A673 (cell line): ENCODE results near the gene FTCD. TPM values are rescaled to one million over a fixed set of nuclear protein-coding genes. Genes with fewer than 3 reads are reported as not detected.
"Not testable (repeated sequence)": the region's sequence is repeated elsewhere in the genome, so short reads cannot be mapped to it uniquely, and the experiment has no call there.

Source experiments
- BruUV-seq: library from RNA; stranded (reverse); fragments of 400-500 nt; replicated peaks from 2 replicates; lab custom pipeline; 2021; lab: Mats Ljungman, UMichigan
- CTCF ChIA-PET: fragments of 300-600 bp; sonication (Branson Sonifier 250); formaldehyde crosslinking; loops from one replicate; lab custom pipeline; 2022; ENCODE audit warnings: antibody characterized with exemption; lab: Charles Lee
- POLR2A ChIA-PET: fragments of 300-600 bp; sonication (Branson Sonifier 250); formaldehyde crosslinking; loops from one replicate; lab custom pipeline; 2022; ENCODE audit warnings: antibody characterized with exemption; ENCODE audit not compliant: low non-redundant PET; lab: Charles Lee
- DNase-seq: peaks from one replicate; pipeline ENCODE4 v3.0.0-alpha.2; 2015; ENCODE audit warnings: low spot score
- H3K27ac ChIP-seq: fragments of 200-600 bp; sonication (generic); 2 replicates; pipeline ENCODE4 v1.5.1; 2016; ENCODE audit warnings: mixed run types, low read depth, mild to moderate bottlenecking, mixed read lengths, antibody characterized with exemption, low read length; ENCODE audit not compliant: poor library complexity, severe bottlenecking
- H3K27me3 ChIP-seq: fragments of 200-600 bp; sonication (generic); replicated peaks from 2 replicates; pipeline ENCODE4 v1.6.1; 2017; ENCODE audit warnings: mixed run types, low read depth, mild to moderate bottlenecking, mixed read lengths, antibody characterized with exemption, low read length; ENCODE audit not compliant: insufficient read depth, poor library complexity
- H3K36me3 ChIP-seq: fragments of 200-600 bp; sonication (generic); 2 replicates; pipeline ENCODE4 v1.6.1; 2016; ENCODE audit warnings: mixed run types, mild to moderate bottlenecking, mixed read lengths, antibody characterized with exemption, low read length; ENCODE audit not compliant: insufficient read depth, poor library complexity, severe bottlenecking
- H3K4me1 ChIP-seq: fragments of 200-600 bp; sonication (generic); 2 replicates; pipeline ENCODE4 v1.6.1; 2017; ENCODE audit warnings: mixed run types, mild to moderate bottlenecking, mixed read lengths, antibody characterized with exemption, low read length; ENCODE audit not compliant: insufficient read depth, poor library complexity, severe bottlenecking
- H3K4me3 ChIP-seq: fragments of 200-600 bp; sonication (generic); 2 replicates; pipeline ENCODE4 v1.5.1; 2016; ENCODE audit warnings: low read depth, mixed run types, mild to moderate bottlenecking, mixed read lengths, low read length; ENCODE audit not compliant: poor library complexity, severe bottlenecking
- H3K9me3 ChIP-seq: fragments of 200-600 bp; sonication (generic); 2 replicates; pipeline ENCODE4 v1.6.1; 2016; ENCODE audit warnings: mixed run types, low read depth, mild to moderate bottlenecking, mixed read lengths, antibody characterized with exemption, low read length; ENCODE audit not compliant: poor library complexity, severe bottlenecking
- CTCF ChIP-seq: fragments of 300-800, 200-600 bp; sonication (generic); conservative IDR thresholded peaks from 2 replicates; pipeline ENCODE4 v1.5.1; 2017; ENCODE audit warnings: low read depth, mild to moderate bottlenecking, antibody characterized with exemption, low read length, moderate library complexity, mixed read lengths
- EZH2 ChIP-seq: fragments of 200-600 bp; sonication (generic); IDR thresholded peaks from 2 replicates; pipeline ENCODE4 v1.6.1; 2017; ENCODE audit warnings: borderline replicate concordance, low read depth, mild to moderate bottlenecking, mixed read lengths, antibody characterized with exemption, low read length; ENCODE audit not compliant: poor library complexity, severe bottlenecking
- intact Hi-C: fragments of 100-400 bp; cut with micrococcal nuclease; formaldehyde crosslinking; loops from one replicate; pipeline ENCODE4 v1.10.0; 2022; ENCODE audit not compliant: unreplicated experiment
- total RNA-seq: library from RNA; stranded (reverse); gene quantifications from 2 replicates; pipeline ENCODE4 v1.2.3, GENCODE V29; 2021

FTCD gene
- total RNA-seq, 1 experiment from 2014 or later, result 5.4 TPM

GRCh38 chr21:46147429-46147828 lies 8.0 kb downstream of the FTCD start:
- H3K27me3 ChIP-seq, H3K4me3 ChIP-seq, intact Hi-C loops, POLR2A ChIA-PET, BruUV-seq, H3K4me1 ChIP-seq, H3K9me3 ChIP-seq, H3K36me3 ChIP-seq, H3K27ac ChIP-seq: not testable (repeated sequence)
- peak; percentile 38 for DNase-seq
- CTCF ChIA-PET, result interaction anchor here (0.7 kb wide), 2 partner anchors 74 to 296 kb away, joined by 3 to 12 read pairs; no protein-coding TSS in a partner anchor
- TF ChIP-seq CTCF, result peak; percentile 71

GRCh38 chr21:46146856-46147255 lies 8.5 kb downstream of the FTCD start:
- no TSS peak for BruUV-seq
- Histone ChIP-seq H3K27me3 (no peaks in the 10 kb centered on the region), H3K27ac (no peak overlapping the region), H3K9me3 (no peaks in the 10 kb centered on the region), H3K4me3 (no peak overlapping the region), H3K4me1 (no peaks in the 10 kb centered on the region), H3K36me3 (no peaks in the 10 kb centered on the region)
- no peak for TF ChIP-seq EZH2
- no peak for TF ChIP-seq CTCF
- POLR2A ChIA-PET, result no interaction called here
- CTCF ChIA-PET, result no interaction called here
- DNase-seq, result no peak
- intact Hi-C loops, result no loop called here

- intact Hi-C loops, result no loop called here
- no peaks in the 10 kb centered on the region for H3K9me3 ChIP-seq
- BruUV-seq, result no TSS peak
- ChIA-PET POLR2A (no interaction called here), CTCF (no interaction called here)
- H3K36me3 ChIP-seq, result no peaks in the 10 kb centered on the region
- H3K4me1 ChIP-seq, result no peaks in the 10 kb centered on the region
- no peak overlapping the region for H3K4me3 ChIP-seq
- DNase-seq, result no peak
- no peaks in the 10 kb centered on the region for H3K27me3 ChIP-seq
- no peak overlapping the region for H3K27ac ChIP-seq
- TF ChIP-seq CTCF (no peak), EZH2 (no peak)
Measured at GRCh38 chr21:46145840-46146691, 9.3 kb downstream of the FTCD start.
